Thoracic aorta (tissue), 2 donors: Measurements from ENCODE around the gene TREH. TPM values are rescaled to one million over a fixed set of nuclear protein-coding genes. Genes with fewer than 3 reads are reported as not detected.

Source experiments
- ATAC-seq: fragments of 150-250 bp; one replicate; pipeline ENCODE4 v1.8.0; 2017; ENCODE audit warnings: low read depth; ENCODE audit not compliant: insufficient number of reproducible peaks, low FRiP score
- DNase-seq: peaks from one replicate; pipeline ENCODE4 v3.0.0-alpha.2; 2020; ENCODE audit warnings: low spot score
- H3K27ac ChIP-seq, 2 donors: fragments of 200-600 bp; sonication (generic); 1 replicate in 1 of 2; 2 replicates in 1 of 2; pipeline ENCODE4 v1.5.1; 2016; ENCODE audit warnings: mild to moderate bottlenecking in 2 of 2, moderate library complexity in 2 of 2
- H3K27me3 ChIP-seq: fragments of 200-600 bp; sonication (generic); replicated peaks from 2 replicates; pipeline ENCODE4 v1.6.0; 2016; ENCODE audit warnings: mild to moderate bottlenecking; ENCODE audit not compliant: insufficient read depth
- H3K36me3 ChIP-seq: fragments of 200-600 bp; sonication (generic); one replicate; pipeline ENCODE4 v1.5.1; 2016
- H3K4me1 ChIP-seq, 2 donors: fragments of 200-600 bp; sonication (generic); 1 replicate in 1 of 2; 2 replicates in 1 of 2; pipeline versions ENCODE4 v1.5.1 to v1.6.0; 2016; ENCODE audit warnings: low read depth in 2 of 2, mild to moderate bottlenecking in 1 of 2; ENCODE audit not compliant: control insufficient read depth in 1 of 2
- H3K4me3 ChIP-seq: fragments of 200-600 bp; sonication (generic); 2 replicates; pipeline ENCODE4 v1.5.1; 2016; ENCODE audit warnings: mild to moderate bottlenecking
- H3K9me3 ChIP-seq: fragments of 200-600 bp; sonication (generic); 2 replicates; pipeline ENCODE4 v1.5.1; 2016
- total RNA-seq, 2 donors: library from RNA; depleted of rRNA; stranded (reverse); fragments of >200 nt; gene quantifications; one replicate each; pipeline versions ENCODE4 v1.1.0 to v1.2.3, GENCODE V29; 2016
- TF ChIP-seq, protein P1 (sequence below): fragments of 200-600 bp; sonication (generic); IDR thresholded peaks from one replicate; pipeline ENCODE4 v1.5.1; 2019; ENCODE audit warnings: antibody characterized with exemption

TREH gene
- total RNA-seq, 2 donors from 2014 or later, result not detected

DNA sequence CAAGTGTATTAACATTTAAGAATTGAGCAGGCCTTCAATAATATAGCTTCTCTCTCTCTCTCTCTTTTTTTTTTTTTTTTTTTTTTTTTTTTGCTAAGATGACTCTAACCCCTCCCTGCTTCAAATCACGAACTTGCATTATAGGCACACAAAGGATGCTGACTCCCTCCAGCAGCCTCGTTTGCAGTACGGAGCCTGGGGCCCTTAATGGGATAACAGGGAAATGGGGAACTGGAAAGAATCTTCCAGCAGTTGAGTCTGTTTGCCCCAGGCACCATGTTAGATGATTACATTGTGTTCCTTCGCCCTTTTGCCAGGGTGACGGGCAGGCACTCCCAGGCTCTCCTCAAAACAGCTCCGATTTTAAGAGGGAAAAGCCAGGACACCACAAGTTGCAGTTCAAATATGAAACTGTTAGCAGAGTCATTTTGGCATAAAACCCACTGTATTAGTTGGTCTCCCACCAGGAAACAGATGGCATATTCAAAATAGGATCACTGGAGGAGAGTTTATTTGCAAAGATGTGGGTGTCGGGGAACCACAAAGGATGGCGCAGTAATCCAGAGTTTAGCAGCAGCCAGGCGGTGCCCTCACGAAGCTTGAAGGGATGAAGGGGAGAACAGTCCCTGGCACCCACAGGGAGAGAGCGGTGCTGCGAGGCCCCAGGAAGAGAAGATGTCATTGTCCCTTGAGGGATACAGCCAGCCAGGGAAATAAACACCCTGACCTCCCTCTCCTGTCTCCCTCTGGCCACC is 26.5 kb upstream of the TREH start:
- ATAC-seq (no peak), DNase-seq (no peak)
- H3K4me1 ChIP-seq, result no peaks in the 10 kb centered on the region
- H3K36me3 ChIP-seq, result no peaks in the 10 kb centered on the region
- H3K4me3 ChIP-seq, result no peak overlapping the region
- TF ChIP-seq, protein P1, sequence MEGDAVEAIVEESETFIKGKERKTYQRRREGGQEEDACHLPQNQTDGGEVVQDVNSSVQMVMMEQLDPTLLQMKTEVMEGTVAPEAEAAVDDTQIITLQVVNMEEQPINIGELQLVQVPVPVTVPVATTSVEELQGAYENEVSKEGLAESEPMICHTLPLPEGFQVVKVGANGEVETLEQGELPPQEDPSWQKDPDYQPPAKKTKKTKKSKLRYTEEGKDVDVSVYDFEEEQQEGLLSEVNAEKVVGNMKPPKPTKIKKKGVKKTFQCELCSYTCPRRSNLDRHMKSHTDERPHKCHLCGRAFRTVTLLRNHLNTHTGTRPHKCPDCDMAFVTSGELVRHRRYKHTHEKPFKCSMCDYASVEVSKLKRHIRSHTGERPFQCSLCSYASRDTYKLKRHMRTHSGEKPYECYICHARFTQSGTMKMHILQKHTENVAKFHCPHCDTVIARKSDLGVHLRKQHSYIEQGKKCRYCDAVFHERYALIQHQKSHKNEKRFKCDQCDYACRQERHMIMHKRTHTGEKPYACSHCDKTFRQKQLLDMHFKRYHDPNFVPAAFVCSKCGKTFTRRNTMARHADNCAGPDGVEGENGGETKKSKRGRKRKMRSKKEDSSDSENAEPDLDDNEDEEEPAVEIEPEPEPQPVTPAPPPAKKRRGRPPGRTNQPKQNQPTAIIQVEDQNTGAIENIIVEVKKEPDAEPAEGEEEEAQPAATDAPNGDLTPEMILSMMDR, result no peak
- no peak overlapping the region for H3K27ac ChIP-seq
- H3K27me3 ChIP-seq, result no peaks in the 10 kb centered on the region
- H3K9me3 ChIP-seq, result no peaks in the 10 kb centered on the region

DNA sequence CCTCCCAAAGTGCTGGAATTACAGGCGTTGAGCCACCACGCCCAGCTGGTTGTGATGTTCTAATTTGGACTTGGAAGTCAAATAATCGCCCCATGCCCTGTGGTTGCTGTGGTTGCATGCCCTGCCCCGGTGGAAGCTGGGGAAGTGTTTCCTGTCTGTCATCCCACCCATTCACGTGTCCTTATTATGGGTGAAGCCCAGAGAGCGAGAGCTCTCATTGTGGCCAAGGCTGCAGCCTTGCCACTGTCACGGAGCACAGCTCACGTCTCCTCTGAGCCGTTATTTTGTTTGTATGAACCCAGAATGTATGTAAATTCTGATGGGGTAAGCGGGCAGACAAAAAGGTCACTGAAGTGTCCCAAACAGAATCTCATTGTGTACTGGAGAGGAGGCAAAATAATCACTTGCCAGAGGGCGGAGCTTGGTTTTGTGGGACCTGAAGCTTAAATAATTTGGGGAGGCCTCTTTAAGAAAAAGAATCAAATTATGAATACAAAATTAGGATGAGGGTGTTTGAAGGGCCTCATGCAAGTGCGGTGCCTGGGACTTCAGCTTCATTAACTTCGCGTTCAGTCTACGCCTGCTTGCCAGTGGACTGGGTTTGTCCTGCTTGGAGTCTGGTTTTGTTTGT is 25.8 kb upstream of the TREH start:
- no peak for DNase-seq
- no peak for ATAC-seq
- no peak overlapping the region for H3K27ac ChIP-seq

DNA sequence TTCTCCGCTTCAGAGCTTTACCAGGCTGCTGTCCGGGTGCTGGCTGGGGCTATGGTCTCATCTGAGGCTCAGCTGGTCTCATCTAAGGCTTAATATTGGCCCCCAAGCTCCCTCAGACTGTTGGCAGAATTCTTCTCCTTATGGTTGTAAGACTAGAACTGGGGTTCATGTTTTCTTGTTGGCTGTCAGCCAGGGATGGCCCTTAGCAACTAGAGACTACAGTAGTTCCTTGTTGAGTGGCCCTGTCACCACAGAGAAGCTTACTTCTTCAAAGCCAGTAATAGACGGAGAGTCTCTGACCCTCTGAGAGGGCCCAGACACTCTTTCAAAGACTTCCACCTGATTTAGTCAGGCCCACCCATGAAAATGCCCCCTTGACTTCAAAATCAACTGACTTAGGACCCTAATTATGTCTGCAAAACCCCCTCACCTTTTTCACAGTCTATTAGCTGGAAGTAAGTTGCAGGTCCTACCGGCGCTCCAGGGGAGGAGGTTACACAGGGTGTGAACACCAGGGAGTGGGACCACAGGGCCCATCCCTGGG is 24.2 kb upstream of the TREH start:
- Histone ChIP-seq H3K4me1 (no peaks in the 10 kb centered on the region), H3K27me3 (no peaks in the 10 kb centered on the region), H3K27ac (no peak overlapping the region), H3K36me3 (no peaks in the 10 kb centered on the region), H3K9me3 (no peaks in the 10 kb centered on the region), H3K4me3 (no peak overlapping the region)
- ATAC-seq (no peak), DNase-seq (no peak)
- TF ChIP-seq, protein P1, result no peak

More for the DNA sequence above, 25.8 kb upstream of the TREH start:
- H3K4me1 ChIP-seq, result no peaks in the 10 kb centered on the region
- H3K9me3 ChIP-seq, result no peaks in the 10 kb centered on the region
- TF ChIP-seq, protein P1, result no peak
- H3K4me3 ChIP-seq, result no peak overlapping the region
- H3K27me3 ChIP-seq, result no peaks in the 10 kb centered on the region
- H3K36me3 ChIP-seq, result no peaks in the 10 kb centered on the region

DNA sequence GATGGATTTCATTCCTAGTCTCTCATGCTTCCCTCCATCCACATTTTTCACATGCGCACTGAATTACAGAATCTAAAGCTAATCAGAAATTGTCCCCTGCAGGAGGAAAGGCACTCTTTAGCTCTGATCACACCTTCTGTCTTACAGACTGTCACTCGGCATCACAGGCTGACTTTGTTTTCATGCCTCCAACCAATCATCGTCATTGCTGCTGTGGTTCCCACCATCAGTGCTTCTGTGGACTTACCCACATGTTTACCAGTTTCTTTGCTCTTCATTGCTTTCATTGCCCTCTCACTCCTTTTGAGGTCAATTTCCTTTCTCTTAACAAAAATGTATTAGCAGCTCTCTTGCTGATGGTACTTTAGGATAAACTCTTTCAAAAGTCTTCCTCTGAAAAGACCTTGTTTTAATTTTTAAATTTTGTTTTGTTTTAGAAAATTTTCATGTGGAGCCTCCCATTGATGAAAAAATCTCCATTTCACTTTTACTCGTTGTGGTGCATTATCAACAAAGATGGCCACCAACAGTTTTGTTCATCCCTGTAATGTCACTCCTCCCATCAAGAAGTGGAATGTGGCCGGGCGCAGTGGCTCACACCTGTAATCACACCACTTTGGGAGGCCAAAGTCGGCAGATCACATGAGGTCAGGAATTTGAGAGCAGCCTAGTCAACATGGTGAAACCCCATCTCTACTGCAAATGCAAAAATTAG is 20.2 kb upstream of the TREH start:
- H3K4me1 ChIP-seq, result no peaks in the 10 kb centered on the region
- H3K27me3 ChIP-seq, result no peaks in the 10 kb centered on the region
- DNase-seq (no peak), ATAC-seq (no peak)
- no peaks in the 10 kb centered on the region for H3K36me3 ChIP-seq
- TF ChIP-seq, protein P1, result no peak
- no peak overlapping the region for H3K27ac ChIP-seq
- no peaks in the 10 kb centered on the region for H3K9me3 ChIP-seq
- H3K4me3 ChIP-seq, result no peak overlapping the region

DNA sequence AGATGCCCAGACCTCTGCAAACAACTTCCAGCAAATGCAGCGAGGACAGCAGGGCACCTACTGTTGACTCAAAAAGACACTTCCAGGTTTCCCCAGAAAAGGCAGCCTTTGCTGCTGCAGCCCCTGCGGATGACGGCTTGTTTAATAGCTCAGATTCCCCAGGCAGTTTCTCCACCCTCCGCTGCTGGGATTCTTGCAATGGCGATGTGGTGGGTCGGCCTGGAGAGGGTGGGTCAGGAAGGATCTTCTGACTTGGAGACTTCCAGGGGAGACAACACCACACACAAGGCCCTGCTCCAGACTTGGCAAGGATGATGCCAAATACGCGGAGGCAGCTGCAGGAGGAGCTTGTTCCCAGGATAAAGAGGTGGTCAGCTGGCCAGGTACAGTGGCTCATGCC is 17.9 kb upstream of the TREH start:
- no peaks in the 10 kb centered on the region for H3K36me3 ChIP-seq
- no peak overlapping the region for H3K27ac ChIP-seq
- no peak overlapping the region for H3K4me3 ChIP-seq
- ATAC-seq (no peak), DNase-seq (no peak)
- no peaks in the 10 kb centered on the region for H3K27me3 ChIP-seq
- TF ChIP-seq, protein P1, result no peak
- no peaks in the 10 kb centered on the region for H3K4me1 ChIP-seq
- no peaks in the 10 kb centered on the region for H3K9me3 ChIP-seq
